Esophagus (tissue), 2 donors: Measurements from ENCODE around the gene RARA. TPM values are rescaled to one million over a fixed set of nuclear protein-coding genes. Genes with fewer than 3 reads are reported as not detected.

Experiments used
- H3K27ac ChIP-seq, 2 donors: one replicate each; pipeline ENCODE4 v1.5.1; 2013; ENCODE audit warnings: low read depth in 2 of 2, mild to moderate bottlenecking in 2 of 2, inconsistent platforms in 1 of 2, low read length in 1 of 2, moderate library complexity in 1 of 2
- H3K27me3 ChIP-seq, 2 donors: one replicate each; pipeline ENCODE4 v1.6.1; 2013; ENCODE audit warnings: low read length in 2 of 2, control low read depth in 1 of 2, mild to moderate bottlenecking in 1 of 2; ENCODE audit not compliant: insufficient read depth in 2 of 2, control insufficient read depth in 1 of 2
- H3K36me3 ChIP-seq, 2 donors: one replicate each; pipeline ENCODE4 v1.6.1; 2013; ENCODE audit warnings: low read length in 1 of 2; ENCODE audit not compliant: control insufficient read depth in 2 of 2, insufficient read depth in 2 of 2
- H3K4me1 ChIP-seq, 2 donors: one replicate each; pipeline ENCODE4 v1.6.1; 2013; ENCODE audit warnings: low read length in 1 of 2; ENCODE audit not compliant: control insufficient read depth in 2 of 2, insufficient read depth in 2 of 2
- H3K4me3 ChIP-seq, 2 donors: one replicate each; pipeline ENCODE4 v1.5.1; 2013; ENCODE audit warnings: low read length in 2 of 2, mild to moderate bottlenecking in 2 of 2, low read depth in 1 of 2, moderate library complexity in 1 of 2
- H3K9me3 ChIP-seq, 2 donors: one replicate each; pipeline ENCODE4 v1.6.1; 2013; ENCODE audit warnings: mild to moderate bottlenecking in 2 of 2, low read depth in 1 of 2, low read length in 1 of 2, moderate library complexity in 1 of 2; ENCODE audit not compliant: control insufficient read depth in 2 of 2, insufficient read depth in 1 of 2
- WGBS, 2 donors: extraction: QIAGEN DNeasy Blood & Tissue Kit; methylation state at CpG; one replicate each; pipeline ENCODE4 v1.1.7; 2013; 5-methylcytosine and 5-hydroxymethylcytosine counted together
- polyA plus RNA-seq, 2 donors: library from polyadenylated mRNA; stranded (reverse); fragments of 200-250 nt; gene quantifications; one replicate each; pipeline ENCODE4 v1.2.3, GENCODE V29; 2013
- donor health status: healthy with polysubstance abuse.
- donor health status: Bipolar disorder and iron deficiency.

The RARA gene
- polyA plus RNA-seq, 2 donors = 5.2 to 6.6 TPM

DNA sequence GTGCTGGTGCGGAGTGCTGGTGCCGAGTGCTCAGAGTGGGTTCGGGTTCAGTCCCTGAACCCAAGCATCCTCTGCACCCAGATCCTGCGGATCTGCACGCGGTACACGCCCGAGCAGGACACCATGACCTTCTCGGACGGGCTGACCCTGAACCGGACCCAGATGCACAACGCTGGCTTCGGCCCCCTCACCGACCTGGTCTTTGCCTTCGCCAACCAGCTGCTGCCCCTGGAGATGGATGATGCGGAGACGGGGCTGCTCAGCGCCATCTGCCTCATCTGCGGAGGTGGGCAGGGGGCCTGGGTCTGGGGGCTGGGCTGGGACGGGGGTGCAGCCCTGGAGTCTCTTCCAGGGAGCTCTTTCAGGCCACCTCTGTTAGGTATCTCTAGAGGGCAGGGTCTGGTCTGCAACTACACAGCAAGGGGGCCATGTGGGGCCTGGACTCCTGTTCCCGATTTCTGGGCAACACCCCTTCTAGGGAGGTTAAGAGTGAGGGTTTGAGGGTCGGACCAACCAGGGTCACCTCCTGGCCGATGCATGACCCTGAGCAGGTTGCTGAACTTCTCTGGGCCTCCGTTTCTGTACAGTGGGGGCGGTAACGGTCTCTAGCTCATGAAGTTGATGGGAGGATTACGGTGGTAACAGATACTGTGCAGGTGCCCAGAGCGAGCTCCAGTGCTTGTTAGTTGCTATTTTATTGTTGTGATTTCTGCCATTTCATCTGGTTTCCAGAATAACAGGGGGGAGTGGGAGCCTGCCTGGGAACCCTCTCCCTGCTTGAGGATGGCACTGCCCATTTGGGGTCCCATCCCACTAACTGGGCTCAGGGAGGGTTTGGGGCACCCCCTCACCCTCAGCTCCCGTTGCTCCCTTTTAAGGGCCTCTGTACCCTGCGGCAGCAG is 45.5 kb downstream of the RARA start:
- WGBS, 2 donors = 81% methylated on average over 30 of the region's 30 CpGs
- H3K27ac ChIP-seq = no peak overlapping the region
- H3K36me3 ChIP-seq = peaks cover 6 to 21% of the 10 kb centered on the region in 2 donors
- H3K27me3 ChIP-seq = no peaks in the 10 kb centered on the region
- H3K4me1 ChIP-seq = peaks cover 5 to 10% of the 10 kb centered on the region in 2 donors
- H3K9me3 ChIP-seq = no peaks in the 10 kb centered on the region
- no peak overlapping the region for H3K4me3 ChIP-seq

DNA sequence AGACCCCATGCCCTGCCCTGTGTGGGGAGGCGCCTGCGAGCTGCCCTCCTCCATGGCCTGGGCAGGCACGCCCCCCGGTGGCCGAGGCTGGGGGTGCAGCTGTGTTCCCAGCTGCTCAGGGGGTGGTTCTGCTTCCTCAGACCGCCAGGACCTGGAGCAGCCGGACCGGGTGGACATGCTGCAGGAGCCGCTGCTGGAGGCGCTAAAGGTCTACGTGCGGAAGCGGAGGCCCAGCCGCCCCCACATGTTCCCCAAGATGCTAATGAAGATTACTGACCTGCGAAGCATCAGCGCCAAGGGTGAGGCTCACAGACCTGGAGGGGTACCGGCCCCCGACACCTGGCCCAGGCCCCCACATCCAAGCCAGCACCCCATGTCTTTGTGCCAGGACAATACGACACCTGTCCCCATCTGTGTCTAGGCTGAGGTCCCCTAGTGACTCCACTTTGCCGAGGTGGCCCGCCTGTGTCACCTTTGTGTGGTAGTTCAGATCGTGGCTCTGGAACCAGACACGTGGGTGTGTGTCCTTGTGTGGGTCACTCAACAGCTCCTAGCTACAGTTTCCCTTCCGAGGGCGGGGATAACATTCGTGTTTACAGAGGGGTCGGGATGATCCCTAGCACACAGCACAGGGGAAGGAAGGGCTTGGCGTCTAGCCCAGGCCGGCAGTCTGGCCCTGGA is 46.3 kb downstream of the RARA start:
- WGBS, 2 donors = 50 to 52% methylated on average over 29 of the region's 29 CpGs
- peaks cover 3 to 5% of the 10 kb centered on the region in 2 donors for H3K4me1 ChIP-seq

DNA sequence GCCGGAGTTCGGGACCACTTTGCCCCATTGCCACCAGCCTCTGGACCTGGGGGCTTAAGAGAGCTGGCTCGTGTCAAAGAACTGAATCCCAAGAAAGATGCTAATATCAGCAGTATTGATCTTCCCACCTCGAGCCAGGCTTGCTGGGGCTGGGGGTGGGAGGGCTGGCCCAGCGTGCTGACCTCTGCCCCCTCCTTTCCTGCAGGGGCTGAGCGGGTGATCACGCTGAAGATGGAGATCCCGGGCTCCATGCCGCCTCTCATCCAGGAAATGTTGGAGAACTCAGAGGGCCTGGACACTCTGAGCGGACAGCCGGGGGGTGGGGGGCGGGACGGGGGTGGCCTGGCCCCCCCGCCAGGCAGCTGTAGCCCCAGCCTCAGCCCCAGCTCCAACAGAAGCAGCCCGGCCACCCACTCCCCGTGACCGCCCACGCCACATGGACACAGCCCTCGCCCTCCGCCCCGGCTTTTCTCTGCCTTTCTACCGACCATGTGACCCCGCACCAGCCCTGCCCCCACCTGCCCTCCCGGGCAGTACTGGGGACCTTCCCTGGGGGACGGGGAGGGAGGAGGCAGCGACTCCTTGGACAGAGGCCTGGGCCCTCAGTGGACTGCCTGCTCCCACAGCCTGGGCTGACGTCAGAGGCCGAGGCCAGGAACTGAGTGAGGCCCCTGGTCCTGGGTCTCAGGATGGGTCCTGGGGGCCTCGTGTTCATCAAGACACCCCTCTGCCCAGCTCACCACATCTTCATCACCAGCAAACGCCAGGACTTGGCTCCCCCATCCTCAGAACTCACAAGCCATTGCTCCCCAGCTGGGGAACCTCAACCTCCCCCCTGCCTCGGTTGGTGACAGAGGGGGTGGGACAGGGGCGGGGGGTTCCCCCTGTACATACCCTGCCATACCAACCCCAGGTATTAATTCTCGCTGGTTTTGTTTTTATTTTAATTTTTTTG is 47.1 kb downstream of the RARA start:
- Histone ChIP-seq H3K4me1 (peaks cover 5 to 6% of the 10 kb centered on the region in 2 donors), H3K36me3 (peaks cover 6 to 21% of the 10 kb centered on the region in 2 donors), H3K27ac (no peak overlapping the region), H3K27me3 (no peaks in the 10 kb centered on the region), H3K9me3 (no peaks in the 10 kb centered on the region), H3K4me3 (no peak overlapping the region)
- 77 to 82% methylated on average over 29 to 33 of the region's 33 CpGs for WGBS, 2 donors

More for the DNA sequence above, 46.3 kb downstream of the RARA start:
- Histone ChIP-seq H3K4me3 (no peak overlapping the region), H3K36me3 (peaks cover 6 to 21% of the 10 kb centered on the region in 2 donors), H3K9me3 (no peaks in the 10 kb centered on the region), H3K27ac (no peak overlapping the region), H3K27me3 (no peaks in the 10 kb centered on the region)

DNA sequence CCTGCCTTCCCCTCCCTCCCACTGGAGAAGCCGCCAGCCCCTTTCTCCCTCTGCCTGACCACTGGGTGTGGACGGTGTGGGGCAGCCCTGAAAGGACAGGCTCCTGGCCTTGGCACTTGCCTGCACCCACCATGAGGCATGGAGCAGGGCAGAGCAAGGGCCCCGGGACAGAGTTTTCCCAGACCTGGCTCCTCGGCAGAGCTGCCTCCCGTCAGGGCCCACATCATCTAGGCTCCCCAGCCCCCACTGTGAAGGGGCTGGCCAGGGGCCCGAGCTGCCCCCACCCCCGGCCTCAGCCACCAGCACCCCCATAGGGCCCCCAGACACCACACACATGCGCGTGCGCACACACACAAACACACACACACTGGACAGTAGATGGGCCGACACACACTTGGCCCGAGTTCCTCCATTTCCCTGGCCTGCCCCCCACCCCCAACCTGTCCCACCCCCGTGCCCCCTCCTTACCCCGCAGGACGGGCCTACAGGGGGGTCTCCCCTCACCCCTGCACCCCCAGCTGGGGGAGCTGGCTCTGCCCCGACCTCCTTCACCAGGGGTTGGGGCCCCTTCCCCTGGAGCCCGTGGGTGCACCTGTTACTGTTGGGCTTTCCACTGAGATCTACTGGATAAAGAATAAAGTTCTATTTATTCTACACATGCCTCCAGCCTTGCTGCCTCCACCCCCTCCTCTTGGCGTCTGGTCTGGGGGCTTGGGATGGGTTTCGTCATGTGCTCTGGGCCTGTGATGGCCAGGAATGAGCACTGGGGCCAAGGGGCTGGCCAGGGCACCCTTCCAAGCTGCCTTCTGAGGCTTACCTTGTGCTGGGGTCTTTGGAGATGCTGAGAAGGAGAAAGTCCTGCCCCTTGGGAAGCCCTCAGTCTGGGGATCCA is 48.3 kb downstream of the RARA start:
- 64 to 65% methylated on average over 18 to 19 of the region's 19 CpGs for WGBS, 2 donors

DNA sequence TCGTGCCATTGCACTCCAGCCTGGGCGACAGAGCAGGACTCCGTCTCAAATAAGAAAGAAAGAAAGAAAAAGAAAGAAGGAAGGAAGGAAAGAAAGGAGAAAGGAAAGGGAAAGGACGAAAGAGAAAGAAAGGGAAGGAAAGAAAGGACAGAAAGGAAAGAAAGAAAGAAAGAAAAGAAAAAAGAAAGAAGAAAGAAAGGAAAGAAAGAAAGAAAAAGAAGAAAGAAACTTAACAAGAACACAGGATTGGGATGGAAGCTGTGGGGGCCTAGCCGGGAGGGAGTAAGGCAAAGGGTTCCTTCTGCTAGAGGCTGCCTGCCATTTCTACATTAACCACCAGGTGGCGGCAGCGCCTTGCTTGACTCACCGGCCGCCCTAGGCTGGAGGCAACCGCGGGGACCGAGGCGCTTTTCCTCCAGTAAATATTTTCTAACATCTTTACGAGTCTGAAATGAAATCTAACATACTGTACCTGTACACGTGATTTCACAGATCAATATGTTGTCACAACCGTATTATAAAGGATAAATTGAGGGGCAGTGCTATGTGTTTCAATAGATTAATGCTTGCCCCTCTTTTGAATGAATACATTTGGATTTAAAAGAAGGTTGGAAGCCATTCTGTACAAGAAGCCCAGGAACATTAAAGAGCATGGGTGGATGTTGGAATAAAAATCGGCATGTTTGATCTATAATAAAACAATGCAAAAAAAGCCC is 49.5 kb downstream of the RARA start:
- 11% methylated on average over 17 of the region's 17 CpGs for WGBS, 2 donors
- Histone ChIP-seq H3K4me3 (no peak overlapping the region), H3K4me1 (peaks cover 2 to 15% of the 10 kb centered on the region in 2 donors)

More for the DNA sequence above, 48.3 kb downstream of the RARA start:
- Histone ChIP-seq H3K4me3 (no peak overlapping the region), H3K36me3 (peaks cover 2 to 14% of the 10 kb centered on the region in 2 donors), H3K27me3 (no peaks in the 10 kb centered on the region), H3K27ac (no peak overlapping the region), H3K9me3 (no peaks in the 10 kb centered on the region), H3K4me1 (peaks cover 2 to 10% of the 10 kb centered on the region in 2 donors)

DNA sequence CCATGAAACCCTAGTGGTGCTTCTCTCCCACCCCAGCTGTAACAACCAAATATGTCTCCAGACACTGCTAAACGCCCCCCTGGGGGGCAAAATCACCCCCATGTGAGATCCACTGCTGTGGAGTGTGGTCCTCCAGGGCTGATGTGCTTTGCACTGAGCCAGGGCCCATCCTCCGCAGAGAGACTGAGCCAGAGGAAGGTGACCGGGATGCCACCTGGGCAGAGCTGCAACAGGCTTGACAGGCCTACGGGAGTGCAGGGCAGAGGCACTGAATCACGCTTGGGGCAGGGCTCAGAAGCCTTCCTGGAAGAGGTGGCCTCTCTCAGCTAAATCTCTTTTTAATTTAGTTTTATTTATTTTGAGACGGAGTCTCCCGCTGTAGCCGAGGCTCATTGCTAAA is 51.1 kb downstream of the RARA start:
- no peak overlapping the region for H3K27ac ChIP-seq
- 74 to 83% methylated on average over 8 of the region's 8 CpGs for WGBS, 2 donors
- peaks cover 0 to 8% of the 10 kb centered on the region in 2 donors for H3K36me3 ChIP-seq
- no peaks in the 10 kb centered on the region for H3K27me3 ChIP-seq
- no peak overlapping the region for H3K4me3 ChIP-seq
- H3K9me3 ChIP-seq = no peaks in the 10 kb centered on the region
- H3K4me1 ChIP-seq = peaks cover 7 to 19% of the 10 kb centered on the region in 2 donors

More for the DNA sequence above, 49.5 kb downstream of the RARA start:
- no peak overlapping the region for H3K27ac ChIP-seq
- no peaks in the 10 kb centered on the region for H3K27me3 ChIP-seq
- H3K9me3 ChIP-seq = no peaks in the 10 kb centered on the region
- H3K36me3 ChIP-seq = peaks cover 0 to 8% of the 10 kb centered on the region in 2 donors

DNA sequence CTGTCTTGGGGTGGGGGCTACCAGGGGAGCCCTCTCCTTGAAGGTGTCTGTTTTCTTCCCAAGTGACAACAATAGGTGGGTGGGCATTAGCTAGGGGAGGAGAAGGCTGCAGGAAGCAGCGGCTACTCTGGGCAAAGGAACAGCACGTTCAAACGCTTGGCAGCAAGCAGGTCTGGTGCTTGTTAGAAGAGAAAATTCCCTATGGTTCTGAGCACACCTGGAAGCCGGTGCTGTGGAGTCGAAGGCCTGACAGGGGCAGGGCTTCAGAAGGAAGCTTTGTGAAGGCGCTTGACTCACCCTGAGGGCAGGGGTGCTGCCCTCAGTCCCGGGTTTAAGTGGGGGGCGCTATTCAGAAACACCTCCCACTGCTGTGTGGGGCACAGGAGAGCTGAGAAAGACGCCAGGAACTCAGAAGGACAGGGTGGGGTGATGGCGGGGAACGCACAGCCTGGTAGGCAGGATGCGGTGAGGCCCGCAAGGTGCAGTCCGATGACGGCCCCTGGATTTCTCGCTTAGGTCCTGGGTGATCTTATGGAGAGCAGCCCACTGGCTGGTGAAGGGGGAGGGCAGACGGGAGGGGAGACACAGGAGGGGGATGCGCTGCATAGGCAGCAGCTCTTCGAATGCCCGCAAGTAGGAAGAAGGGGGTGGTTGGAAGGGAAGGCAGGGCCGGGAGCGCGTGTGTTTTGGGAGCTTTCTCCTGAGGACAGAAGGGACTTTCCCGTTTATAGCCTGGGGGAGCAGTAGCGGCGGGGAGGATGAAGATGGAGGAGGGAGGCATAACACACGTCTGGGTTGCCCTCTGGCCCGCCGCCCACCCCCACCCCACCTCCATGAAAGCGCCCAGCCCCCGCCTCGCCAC is 52.3 kb downstream of the RARA start:
- Histone ChIP-seq H3K27ac (no peak overlapping the region), H3K36me3 (no peaks in the 10 kb centered on the region), H3K27me3 (no peaks in the 10 kb centered on the region), H3K9me3 (no peaks in the 10 kb centered on the region), H3K4me1 (peaks cover 4 to 19% of the 10 kb centered on the region in 2 donors), H3K4me3 (no peak overlapping the region)
- WGBS, 2 donors = 55 to 63% methylated on average over 30 to 32 of the region's 32 CpGs
